Measurements from ENCODE around the gene CACNG5. TPM values are rescaled to one million over a fixed set of nuclear protein-coding genes. Genes with fewer than 3 reads are reported as not detected.

Gene CACNG5
- total RNA-seq, 4 donors from 2014 or later = not detected

DNA sequence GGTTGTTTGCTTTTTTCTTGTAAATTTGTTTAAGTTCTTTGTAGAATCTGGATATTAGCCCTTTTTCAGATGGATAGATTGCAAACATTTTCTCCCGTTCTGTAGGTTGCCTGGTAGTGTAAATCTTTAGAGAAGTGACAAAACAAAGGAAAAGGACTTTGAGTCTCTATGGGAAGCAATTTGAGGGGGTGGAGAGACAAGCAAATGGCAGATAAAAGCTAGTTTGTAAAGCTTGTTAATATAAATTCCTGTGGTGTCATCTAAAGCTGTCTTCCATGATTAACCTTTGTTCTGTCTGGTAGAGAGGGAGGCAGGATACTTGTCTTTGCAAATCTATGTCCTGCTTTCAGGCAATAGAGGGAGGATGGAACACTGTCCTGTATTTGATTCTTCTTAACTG is 89.0 kb downstream of the CACNG5 start:
- TF ChIP-seq POLR2A (IDR thresholded peaks at IDR 0.05) = no peak
- TF ChIP-seq, protein P1, sequence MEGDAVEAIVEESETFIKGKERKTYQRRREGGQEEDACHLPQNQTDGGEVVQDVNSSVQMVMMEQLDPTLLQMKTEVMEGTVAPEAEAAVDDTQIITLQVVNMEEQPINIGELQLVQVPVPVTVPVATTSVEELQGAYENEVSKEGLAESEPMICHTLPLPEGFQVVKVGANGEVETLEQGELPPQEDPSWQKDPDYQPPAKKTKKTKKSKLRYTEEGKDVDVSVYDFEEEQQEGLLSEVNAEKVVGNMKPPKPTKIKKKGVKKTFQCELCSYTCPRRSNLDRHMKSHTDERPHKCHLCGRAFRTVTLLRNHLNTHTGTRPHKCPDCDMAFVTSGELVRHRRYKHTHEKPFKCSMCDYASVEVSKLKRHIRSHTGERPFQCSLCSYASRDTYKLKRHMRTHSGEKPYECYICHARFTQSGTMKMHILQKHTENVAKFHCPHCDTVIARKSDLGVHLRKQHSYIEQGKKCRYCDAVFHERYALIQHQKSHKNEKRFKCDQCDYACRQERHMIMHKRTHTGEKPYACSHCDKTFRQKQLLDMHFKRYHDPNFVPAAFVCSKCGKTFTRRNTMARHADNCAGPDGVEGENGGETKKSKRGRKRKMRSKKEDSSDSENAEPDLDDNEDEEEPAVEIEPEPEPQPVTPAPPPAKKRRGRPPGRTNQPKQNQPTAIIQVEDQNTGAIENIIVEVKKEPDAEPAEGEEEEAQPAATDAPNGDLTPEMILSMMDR (IDR thresholded peaks at IDR 0.05) = no peak
- DNase-seq (ENCODE audit: low spot score in 2 of 2) = no peak
- intact Hi-C loops (cut with DNase I; ENCODE audit: low total_unique reads) = no loop called here
- no peak overlapping the region for H3K4me3 ChIP-seq (ENCODE audit: low read depth, poor library complexity, severe bottlenecking)
- 40 to 53% methylated on average over 1 of the region's 1 CpG for WGBS, 2 donors

DNA sequence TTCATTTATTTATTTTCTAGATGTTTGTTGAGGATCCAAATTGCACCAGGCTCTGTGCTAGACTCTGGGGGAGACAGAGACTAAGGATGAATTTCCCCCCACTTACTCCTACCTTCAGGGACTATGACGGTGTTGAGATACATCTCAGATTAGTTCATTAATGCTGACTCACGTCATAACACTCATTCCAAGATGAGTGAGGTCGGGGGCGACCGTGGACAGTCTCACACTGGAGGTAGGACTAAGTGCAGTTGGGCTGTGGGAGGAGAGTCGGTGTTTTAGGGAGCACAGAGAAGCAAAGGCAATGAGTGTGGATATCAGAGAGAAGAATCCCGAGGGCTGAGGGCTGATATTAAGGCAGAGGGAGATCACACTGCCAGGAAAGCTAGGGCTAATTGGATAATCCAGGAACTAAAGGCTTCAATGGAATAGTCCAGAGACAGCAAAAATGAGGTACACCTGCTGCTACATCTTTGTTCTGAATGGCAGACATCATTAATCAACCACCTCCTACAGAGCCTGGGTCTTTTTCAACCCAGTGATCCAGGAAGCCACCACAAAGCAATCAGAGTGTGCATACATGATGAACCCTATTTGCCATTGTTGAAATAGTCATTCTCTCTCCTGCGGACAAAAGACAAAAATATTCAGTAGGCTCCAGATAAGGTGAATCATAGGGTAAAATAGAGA is 91.0 kb downstream of the CACNG5 start:
- no peak overlapping the region for H3K4me3 ChIP-seq (ENCODE audit: low read depth, poor library complexity, severe bottlenecking)
- TF ChIP-seq POLR2A (IDR thresholded peaks at IDR 0.05) = no peak
- TF ChIP-seq, protein P1 (IDR thresholded peaks at IDR 0.05) = no peak
- intact Hi-C loops (cut with DNase I; ENCODE audit: low total_unique reads) = no loop called here
- WGBS, 2 donors = 80 to 86% methylated on average over 8 of the region's 8 CpGs
- no peak for DNase-seq (ENCODE audit: low spot score in 2 of 2)

DNA sequence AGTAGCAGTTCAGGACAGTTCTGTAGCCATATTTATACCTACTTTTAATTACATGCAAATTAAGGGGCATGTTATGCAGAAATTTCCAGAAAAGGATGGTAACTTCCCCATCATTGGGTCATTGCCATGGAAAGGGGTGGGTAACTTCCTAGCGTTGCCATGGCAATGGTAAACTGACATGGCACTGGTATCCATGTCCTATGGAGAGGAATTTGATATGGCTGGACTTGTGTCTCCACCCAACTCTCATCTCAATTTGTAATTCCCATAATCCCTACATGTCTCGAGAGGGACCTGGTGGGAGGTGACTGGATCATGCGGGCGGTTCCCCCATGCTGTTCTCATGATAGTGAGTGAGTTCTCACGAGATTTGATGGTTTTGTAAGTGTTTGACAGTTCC is 94.0 kb downstream of the CACNG5 start:
- H3K4me3 ChIP-seq (ENCODE audit: low read depth, poor library complexity, severe bottlenecking) = no peak overlapping the region
- TF ChIP-seq, protein P1 (IDR thresholded peaks at IDR 0.05) = no peak
- no peak for TF ChIP-seq POLR2A (IDR thresholded peaks at IDR 0.05)
- DNase-seq (ENCODE audit: low spot score in 2 of 2) = no peak
- intact Hi-C loops (cut with DNase I; ENCODE audit: low total_unique reads) = no loop called here
- 84 to 89% methylated on average over 5 of the region's 5 CpGs for WGBS, 2 donors

DNA sequence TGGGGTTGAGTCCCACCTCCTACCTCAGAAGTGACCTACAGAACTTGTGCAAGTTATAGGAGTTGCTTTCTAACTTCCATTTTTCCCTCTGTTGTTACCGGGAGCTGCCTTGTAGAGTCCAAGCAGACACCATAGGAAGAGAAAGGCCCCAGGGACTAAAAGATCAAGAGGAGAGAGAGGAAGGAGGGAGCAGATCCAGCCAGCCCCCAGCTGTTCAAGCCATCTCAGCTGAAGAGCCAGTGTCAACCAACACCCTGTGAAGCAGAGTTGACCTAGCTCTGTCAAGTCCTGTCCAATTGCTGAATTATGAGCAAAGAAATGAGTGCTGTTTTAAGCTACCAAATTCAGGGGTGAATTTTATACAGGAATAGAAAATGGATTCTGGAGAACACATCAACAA is 94.7 kb downstream of the CACNG5 start:
- TF ChIP-seq, protein P1 (IDR thresholded peaks at IDR 0.05) = no peak
- no peak for TF ChIP-seq POLR2A (IDR thresholded peaks at IDR 0.05)
- no peak for DNase-seq (ENCODE audit: low spot score in 2 of 2)

DNA sequence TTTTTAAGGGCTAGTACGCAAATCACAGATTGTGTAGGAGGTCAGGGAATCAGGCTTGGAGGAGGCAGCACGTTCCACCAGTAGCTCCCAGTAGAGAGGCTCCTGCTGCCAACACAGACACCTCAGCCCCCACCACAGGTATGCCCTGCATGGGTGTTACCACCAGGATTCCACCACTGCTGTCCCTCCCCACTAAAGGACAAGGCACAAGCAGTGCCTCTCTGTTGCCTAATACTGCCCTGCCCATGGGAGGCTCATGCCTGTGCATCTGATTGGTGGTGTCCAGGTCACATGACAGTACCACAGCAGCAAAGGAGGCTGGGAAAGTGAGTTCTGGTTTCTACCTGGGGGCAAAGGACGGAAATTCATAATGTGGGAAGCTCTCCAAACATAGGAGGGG is 96.0 kb downstream of the CACNG5 start:
- intact Hi-C loops (cut with DNase I; ENCODE audit: low total_unique reads) = no loop called here
- TF ChIP-seq POLR2A (IDR thresholded peaks at IDR 0.05) = no peak
- DNase-seq (ENCODE audit: low spot score in 2 of 2) = no peak
- WGBS, 2 donors = 35 to 65% methylated on average over 3 of the region's 3 CpGs
- no peak overlapping the region for H3K4me3 ChIP-seq (ENCODE audit: low read depth, poor library complexity, severe bottlenecking)

More for the DNA sequence above, 94.7 kb downstream of the CACNG5 start:
- intact Hi-C loops (cut with DNase I; ENCODE audit: low total_unique reads) = no loop called here
- WGBS, 2 donors = 14 to 40% methylated on average over 1 of the region's 1 CpG
- H3K4me3 ChIP-seq (ENCODE audit: low read depth, poor library complexity, severe bottlenecking) = no peak overlapping the region

DNA sequence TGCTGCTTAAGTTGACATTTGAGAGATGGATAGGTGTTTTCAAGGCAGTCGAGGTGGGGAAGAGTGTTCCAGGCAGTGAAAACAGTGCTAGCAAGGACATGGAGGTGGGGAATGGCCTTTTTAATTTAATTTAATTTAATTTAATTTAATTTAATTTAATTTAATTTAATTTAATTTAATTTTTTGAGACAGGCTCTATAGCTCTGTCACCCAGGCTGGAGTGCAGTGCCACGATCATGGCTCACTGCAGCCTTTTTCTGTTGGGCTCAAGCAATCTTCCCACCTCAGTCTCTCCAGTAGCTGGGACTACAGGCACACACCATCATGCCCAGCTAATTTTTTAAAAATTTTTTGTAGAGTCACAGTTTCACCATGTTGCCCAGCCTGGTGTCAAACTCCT is 97.4 kb downstream of the CACNG5 start:
- DNase-seq (ENCODE audit: low spot score in 2 of 2) = no peak
- intact Hi-C loops (cut with DNase I; ENCODE audit: low total_unique reads) = no loop called here

More for the DNA sequence above, 97.4 kb downstream of the CACNG5 start:
- TF ChIP-seq, protein P1 (IDR thresholded peaks at IDR 0.05) = no peak
- no peak for TF ChIP-seq POLR2A (IDR thresholded peaks at IDR 0.05)
- WGBS, 2 donors = 65 to 70% methylated on average over 2 of the region's 2 CpGs
- H3K4me3 ChIP-seq (ENCODE audit: low read depth, poor library complexity, severe bottlenecking) = no peak overlapping the region
